T-helper 1 cell (primary cell): ENCODE results near the gene THADA.

ENCODE experiments used
- DNase-seq, 5 donors: peaks; one replicate each; pipeline ENCODE4 v3.0.0-alpha.2; 2012 to 2020

The THADA gene

GRCh38 chr2:43493954-43494353, 101.9 kb downstream of the THADA start:
- no peak for DNase-seq

- DNase-seq, result no peak
These were observed 104.7 kb downstream of the THADA start for GRCh38 chr2:43491065-43491639.

GRCh38 chr2:43490252-43490786, 105.5 kb downstream of the THADA start:
- no peak for DNase-seq

- no peak for DNase-seq
These were observed 107.1 kb downstream of the THADA start for GRCh38 chr2:43488737-43489136.

- no peak for DNase-seq
These were observed 109.2 kb downstream of the THADA start for GRCh38 chr2:43486603-43487002.

- DNase-seq, result peak in 1 of 5 donors; percentile 71
These were observed 111.4 kb downstream of the THADA start for GRCh38 chr2:43484323-43484930.

GRCh38 chr2:43482961-43483360, 112.9 kb downstream of the THADA start:
- peak in 1 of 5 donors; percentile 40 for DNase-seq

GRCh38 chr2:43481927-43482542, 113.8 kb downstream of the THADA start:
- DNase-seq, result no peak

GRCh38 chr2:43480874-43481273, 115.0 kb downstream of the THADA start:
- DNase-seq, result no peak

GRCh38 chr2:43478412-43479086, 117.3 kb downstream of the THADA start:
- DNase-seq, result peak in 1 of 5 donors; percentile 24

GRCh38 chr2:43475922-43476321, 119.9 kb downstream of the THADA start:
- DNase-seq, result no peak

- DNase-seq, result no peak
These were observed 120.5 kb downstream of the THADA start for GRCh38 chr2:43475137-43475846.

GRCh38 chr2:43474273-43474672, 121.6 kb downstream of the THADA start:
- DNase-seq, result no peak

GRCh38 chr2:43473767-43474166, 122.1 kb downstream of the THADA start:
- DNase-seq, result no peak

- DNase-seq, result no peak
These were observed 123.2 kb downstream of the THADA start for GRCh38 chr2:43472527-43473194.

- no peak for DNase-seq
These were observed 126.1 kb downstream of the THADA start for GRCh38 chr2:43469713-43470112.

GRCh38 chr2:43469094-43469493, 126.7 kb downstream of the THADA start:
- DNase-seq, result no peak

- DNase-seq, result no peak
These were observed 127.9 kb downstream of the THADA start for GRCh38 chr2:43467891-43468290.

GRCh38 chr2:43465234-43465633, 130.6 kb downstream of the THADA start:
- no peak for DNase-seq

GRCh38 chr2:43464590-43464989, 131.2 kb downstream of the THADA start:
- no peak for DNase-seq

- no peak for DNase-seq
These were observed 132.8 kb downstream of the THADA start for GRCh38 chr2:43462866-43463641.
